CD1c-positive myeloid dendritic cell (primary cell): ENCODE results near the gene F13A1.
"Not testable (repeated sequence)": the region's sequence is repeated elsewhere in the genome, so short reads cannot be mapped to it uniquely, and the experiment has no call there.

Source experiments
- DNase-seq: peaks from one replicate; pipeline ENCODE4 v3.0.0-alpha.2; 2016; ENCODE audit errors: extremely low spot score

F13A1 gene

DNA sequence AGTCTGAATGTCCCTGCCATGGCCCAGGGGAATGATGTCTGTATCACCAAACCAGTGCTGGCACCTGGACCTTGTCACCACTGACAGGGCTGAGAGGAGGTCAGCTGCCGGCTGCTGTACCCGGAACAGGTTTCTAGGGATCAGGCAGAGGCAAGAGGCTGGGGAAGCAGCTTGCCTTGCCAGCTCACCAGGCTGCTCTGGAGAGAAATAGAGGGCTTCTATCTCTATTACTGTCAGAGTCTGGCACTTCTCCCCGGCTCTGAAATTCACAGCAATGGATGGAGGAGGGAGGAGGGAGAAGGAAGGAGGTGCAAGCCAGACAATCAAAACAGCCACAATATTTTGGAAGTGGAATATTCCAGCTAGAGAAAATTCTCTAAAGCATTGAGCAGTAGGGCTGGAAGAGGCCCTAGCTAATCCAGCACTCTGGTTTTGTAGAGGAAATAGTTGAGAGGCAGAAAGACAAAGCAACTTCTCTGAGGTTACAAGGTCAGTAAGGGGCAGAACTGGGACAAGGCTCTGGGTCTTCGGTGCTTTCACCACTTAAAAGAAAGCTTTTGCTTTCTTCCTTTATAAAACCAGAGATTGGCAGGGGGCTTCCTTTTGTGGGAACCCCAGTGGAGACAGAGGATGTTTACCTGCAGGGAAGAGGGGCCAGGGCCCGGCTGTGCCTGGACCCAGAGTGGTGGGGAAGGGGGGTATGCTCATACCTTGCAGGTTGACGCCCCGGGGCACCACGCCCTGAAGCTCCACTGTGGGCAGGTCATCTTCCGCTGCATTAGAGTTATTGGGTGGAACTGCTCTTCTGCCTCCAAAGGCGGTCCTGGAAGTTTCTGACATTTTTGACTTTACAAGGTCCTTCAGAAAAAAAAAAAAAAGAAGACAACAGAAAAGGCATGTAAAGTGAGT lies 2.4 kb downstream of the F13A1 start:
- no peak for DNase-seq

DNA sequence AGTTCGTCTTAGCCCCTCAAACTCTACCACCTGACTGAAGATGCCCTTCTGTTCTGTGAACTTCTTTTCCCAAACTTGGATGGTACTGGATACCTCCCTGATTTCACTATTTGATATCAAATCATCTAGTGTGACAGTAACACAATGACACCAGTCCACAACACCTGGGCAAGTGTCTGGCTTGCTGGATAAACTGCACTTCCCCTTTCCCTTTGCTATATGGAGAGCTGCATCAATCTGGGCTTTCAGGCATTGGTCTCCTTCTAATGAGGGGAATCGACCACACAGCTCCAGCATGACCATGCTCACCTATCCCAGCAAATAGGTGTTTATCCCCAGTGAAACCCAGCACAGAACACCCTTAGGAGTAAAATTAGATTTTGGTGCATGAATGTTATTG lies 3.1 kb downstream of the F13A1 start:
- no peak for DNase-seq

DNA sequence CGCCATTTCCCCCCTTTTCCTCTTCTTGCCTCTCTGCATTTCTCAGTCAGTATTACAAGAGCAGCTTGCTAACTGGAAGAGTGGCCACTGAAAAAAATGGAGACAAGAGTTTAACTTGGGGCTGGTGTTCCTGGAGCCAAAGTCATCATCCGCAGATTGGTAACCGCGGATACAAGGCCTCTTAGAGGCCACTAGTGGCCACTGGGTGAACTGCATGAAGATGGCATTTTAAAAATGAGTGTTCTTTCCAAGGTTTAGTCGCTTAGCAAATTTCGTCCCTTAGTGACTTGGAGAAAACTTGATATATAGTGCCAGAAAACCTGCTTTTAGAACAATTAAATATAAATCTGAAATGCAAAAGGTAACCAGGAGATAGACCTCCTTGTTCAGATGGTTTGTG lies 4.8 kb downstream of the F13A1 start:
- DNase-seq = peak; percentile 59

DNA sequence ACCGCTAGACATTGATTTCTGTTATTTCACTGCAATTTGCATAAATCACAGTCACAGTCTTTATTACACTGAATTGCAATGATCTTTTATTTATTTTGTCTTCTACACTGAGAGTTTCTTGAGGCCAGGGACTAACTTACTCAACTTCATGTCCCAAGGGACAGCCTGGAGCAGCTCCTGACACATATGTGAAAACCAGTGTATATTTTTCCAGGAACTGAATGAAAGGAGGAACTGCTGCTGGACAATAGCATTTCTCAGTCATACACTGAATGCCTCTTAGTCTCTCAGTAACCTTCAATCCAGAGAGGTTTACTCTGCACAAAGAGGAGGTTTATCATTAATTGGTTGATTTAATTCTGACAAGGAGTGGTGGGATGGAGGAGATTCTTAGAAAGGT lies 5.9 kb downstream of the F13A1 start:
- peak; percentile 55 for DNase-seq

DNA sequence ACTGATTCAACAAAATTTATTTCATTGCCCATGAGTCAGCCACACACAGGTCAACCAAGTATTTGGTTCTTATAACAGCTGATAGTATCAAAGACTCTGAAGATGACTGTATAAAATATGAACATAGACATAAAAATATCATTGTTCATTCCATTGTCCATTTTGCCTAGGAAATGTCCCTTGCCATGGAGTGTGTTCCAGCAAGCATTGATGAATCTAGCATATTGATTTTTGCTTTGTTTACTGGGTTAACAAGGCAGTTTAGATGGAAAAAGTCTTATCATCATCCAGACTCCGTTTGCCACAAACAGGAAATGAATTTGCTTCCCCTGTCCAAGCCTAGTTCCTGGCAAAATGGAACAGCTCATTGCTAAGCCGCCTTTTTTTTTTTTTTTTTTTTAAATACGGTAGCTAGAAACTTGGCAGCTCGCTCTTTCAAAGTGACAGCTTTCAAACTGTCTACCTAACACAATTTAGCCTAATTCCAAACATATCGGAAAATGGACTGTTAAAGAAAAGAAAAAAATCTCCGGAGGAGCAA lies 7.5 kb downstream of the F13A1 start:
- DNase-seq = peak; percentile 23

DNA sequence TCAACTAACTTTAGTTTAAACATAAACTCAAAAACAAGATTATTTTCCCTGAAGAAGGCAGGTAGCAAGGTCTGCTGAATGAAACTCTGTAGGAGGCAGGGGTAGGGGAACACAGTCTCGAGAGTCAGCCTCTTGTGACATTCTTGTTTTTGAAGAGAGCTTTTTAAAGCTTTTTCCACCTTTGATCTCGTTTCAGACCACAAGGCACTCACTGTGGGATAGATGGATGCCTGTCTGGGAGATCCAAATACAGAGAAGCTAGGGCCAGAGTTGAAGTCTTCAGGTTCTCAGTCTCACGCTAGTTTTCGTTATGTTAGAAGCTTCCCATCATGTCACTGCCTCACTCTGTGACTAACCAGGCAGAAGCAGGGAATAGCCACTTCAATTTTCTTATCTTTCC lies 14.9 kb downstream of the F13A1 start:
- no peak for DNase-seq

DNA sequence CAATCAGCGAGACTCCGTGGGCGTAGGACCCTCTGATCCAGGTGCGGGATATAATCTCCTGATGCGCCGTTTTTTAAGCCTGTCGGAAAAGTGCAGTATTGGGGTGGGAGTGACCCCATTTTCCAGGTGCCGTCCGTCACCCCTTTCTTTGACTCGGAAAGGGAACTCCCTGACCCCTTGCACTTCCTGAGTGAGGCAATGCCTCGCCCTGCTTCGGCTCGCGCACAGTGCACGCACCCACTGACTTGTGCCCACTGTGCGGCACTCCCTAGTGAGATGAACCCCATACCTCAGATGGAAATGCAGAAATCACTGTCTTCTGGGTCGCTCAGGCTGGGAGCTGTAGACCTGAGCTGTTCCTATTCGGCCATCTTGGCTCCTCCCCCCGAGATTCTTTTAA lies 20.1 kb downstream of the F13A1 start:
- DNase-seq = not testable (repeated sequence)

DNA sequence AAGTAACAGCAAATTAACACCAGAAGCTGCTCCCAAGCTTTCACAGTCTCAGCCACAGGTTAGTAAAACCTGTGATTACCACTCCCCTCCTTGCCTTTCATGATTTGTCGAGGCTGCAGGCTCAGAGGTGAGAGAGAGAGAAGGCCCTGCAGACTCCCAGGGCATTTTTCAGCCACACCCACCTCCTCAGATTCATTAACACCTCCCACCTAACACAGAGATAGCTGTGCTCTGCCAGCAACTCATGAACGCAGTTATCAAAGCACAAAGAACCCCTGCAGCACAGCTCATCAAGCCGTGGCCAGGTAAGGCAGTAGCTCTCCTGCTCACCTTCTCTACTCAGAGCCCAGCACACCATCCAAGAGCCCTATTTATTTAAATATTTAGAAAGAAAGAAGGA lies 27.1 kb downstream of the F13A1 start:
- no peak for DNase-seq

DNA sequence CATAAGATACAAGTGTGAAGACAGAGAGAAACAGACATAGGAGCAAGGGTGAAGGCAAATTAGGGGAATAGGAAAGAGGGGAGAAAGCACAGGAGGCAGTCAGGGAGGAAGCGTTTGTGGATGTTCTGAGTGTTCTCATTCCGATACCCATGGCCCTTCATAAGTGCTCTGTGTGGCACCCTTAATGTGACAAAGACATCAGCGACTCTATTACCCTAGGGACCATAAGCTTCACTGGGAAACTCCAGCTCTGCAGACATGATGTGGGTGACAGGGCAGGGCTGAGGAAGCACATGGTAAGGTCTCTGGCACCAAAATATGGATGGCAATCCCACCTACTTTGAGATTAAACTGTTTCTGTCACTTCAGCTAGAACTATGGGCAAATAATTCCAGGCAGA lies 33.0 kb downstream of the F13A1 start:
- no peak for DNase-seq

DNA sequence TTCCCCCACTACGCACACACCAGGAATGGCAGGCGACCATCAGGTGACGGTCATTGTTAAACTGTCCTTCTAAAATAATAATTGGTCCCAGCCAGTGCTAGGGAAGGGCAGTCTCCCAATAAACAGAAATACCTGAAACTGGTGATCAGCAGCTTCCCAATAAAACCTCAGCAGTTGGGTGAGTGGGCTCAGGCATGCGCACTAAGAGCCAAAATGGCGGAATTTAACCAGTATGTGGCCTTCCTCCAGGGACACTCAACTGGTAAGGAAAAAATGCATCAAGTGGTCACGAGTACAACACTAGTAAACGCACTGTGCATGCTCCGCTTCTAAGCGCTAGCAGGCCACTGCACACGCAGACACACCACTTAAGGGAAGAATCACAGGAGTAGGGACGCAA lies 34.8 kb downstream of the F13A1 start:
- no peak for DNase-seq

DNA sequence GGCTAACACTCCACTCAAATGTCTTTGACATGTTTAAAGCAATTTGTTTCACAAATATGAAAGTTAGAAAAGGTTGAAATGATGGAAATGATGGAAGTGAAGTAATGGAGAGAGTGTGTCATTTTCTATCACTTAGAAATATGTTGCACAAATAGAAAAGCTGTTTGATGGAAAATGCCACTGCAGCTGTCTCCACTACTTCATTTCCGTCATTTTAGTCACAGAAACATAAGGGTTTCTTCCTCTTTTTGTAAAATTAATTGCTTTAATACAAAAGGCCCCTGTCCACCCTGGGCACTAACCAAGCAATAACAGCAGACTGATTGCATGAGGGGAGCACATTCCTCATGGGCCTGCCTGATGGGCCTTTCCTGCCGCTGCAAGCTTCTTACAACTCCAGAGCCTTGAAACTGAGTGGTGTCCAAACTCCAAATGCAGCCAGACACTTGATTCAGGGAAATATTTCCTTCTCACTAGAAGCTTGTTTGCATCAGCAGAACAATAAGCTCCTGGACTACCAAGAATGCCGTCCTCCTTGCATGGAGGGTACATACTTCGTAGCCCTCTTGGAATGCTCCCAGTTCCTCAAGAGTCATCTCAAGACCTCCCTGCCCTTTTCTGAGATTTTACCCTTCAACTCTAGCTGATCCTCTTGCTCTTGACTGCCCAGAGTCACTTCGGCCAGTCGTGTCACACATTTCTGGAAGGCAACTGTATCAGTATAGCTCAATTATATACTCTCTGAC lies 36.1 kb downstream of the F13A1 start:
- peak; percentile 13 for DNase-seq

DNA sequence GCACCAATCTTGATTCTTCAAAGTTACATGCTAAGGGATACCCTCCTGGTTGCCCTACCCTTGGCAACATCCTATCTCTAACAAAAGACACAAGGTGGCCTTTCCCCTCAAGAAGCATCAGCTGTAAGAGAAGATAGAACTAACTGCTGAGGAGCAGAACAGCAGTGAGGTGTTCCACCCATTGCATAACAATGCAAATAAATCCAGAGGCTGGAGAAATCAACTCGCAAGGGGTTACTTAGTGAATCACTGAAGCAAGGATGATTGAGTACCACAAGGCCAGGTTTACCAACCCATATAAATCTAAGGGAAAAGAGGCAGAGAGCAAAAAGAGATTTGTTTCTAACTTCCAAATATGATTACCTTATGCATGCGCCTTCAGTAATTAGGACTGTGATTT lies 36.7 kb downstream of the F13A1 start:
- DNase-seq = no peak

DNA sequence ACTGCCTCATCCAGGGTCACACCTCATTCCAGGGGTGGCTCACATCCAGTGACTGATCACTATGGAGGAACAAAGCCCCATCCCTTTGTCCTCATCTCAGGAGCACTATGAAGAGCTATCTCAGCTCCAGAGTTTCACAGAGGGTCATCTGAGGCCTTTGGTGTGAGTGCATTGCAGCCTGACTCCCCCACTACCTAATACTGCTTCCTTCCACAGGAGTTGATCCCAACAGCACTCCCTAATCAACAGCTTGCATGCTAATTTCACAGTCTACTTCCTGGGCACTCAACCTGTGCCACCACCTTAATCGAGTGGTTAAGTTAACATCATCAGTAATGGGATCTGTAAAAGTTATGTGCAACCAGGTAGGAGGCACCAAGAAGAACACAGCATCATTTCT lies 37.7 kb downstream of the F13A1 start:
- no peak for DNase-seq

DNA sequence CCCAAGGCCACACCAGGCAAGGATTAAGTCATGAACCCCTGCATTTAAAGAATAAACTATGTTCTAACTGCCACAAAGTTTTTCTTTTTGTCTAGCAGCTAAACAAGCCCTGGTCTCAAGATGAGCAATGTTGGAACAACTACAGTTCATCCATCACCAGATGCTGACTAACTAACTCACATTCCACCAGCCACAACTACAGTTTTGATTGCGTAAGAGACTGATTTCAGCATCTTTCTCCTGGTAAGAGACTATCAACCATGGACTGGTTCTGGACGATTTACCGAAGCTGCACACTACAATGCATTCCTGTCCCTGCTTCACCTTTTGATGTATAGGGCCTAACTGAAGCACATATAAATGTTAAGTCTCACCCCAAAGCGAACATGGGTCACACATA lies 43.0 kb downstream of the F13A1 start:
- no peak for DNase-seq

DNA sequence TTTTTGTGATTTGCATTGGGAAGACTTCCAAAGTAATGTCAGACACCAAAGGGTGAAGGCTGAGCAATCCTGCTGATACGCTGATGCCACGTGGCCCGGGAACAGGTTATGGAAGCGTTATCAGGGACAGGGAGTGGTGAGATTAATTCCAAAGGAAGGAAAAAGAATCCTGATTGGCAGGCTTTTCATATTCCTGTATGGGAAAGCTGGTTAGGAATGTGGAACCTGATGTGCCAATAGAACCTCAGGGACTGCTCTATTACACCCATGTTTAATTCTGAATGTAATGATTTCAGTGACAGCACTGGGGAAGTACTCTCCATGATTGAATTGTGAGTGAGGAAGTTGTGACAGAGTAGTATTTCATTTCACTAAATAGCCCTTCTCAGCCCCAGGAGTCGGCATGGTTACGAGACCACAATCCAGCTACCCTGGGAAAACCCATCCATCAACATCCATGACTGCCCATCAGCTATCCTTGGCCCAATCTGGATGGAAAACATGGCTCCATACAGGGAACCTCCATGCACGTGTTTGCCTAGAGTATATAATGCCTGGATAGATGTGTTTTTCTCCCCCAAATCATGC lies 49.4 kb downstream of the F13A1 start:
- peak; percentile 7 for DNase-seq

DNA sequence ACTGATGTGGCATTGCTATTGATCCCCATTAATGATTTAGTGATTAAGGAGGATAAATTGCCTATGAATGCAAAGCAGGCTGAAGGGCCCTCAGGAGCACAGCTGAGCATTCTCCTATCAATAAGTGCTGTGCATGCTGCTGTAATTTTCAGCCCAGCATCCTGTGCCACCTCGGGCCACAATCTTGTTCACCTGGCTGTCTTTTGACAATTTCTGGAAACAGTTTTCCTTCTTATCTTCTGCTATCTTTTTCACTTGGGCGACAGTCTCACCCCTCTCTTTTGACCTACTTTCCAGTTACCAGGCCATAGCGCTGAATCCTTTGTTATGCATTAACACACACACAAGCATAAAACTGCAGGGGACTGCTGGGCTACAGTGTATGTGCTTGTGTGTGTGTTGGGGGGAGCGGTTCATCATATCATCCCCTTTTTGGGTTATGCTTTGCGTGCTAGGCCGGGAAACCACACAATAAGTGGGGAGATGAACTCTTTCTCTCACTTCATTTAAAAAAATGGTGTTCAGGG lies 60.2 kb downstream of the F13A1 start:
- DNase-seq = no peak

DNA sequence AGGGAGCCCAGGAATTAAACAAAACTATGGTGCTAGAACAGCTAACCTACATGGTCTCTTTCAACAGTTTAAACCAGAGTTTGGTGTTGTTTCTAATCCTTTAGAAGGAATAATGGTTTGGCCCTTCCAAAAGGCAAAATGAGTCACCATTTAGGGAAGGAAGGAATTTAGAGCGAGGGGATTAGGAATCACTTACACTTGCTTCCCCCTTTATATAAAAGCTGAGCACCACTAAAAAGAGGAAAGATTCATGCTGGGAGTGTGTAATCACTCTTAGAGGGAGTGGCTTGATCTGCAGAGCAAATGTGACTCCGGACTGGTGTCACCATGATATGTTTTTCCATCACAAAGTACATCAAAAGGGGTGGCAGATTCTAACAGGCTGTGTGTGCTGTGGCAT lies 63.6 kb downstream of the F13A1 start:
- peak; percentile 5 for DNase-seq

DNA sequence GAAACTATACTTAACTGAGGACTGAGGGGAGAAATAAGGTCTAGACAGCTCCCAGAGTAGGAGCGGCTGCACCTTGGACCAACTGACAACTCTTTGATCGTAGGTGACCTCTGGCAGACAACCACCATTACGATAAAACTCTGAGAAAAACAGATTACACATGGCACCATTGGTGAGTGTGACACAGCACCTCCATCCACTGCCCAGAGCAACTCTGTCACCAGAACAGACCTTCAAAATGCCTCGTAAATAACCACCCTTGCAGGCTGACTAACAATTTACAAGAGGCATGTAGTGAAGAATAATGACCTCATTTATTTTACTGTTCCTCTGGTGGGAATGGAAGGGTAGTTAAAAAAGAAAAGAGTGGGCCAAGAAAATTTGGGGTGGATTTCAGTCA lies 64.2 kb downstream of the F13A1 start:
- DNase-seq = no peak

DNA sequence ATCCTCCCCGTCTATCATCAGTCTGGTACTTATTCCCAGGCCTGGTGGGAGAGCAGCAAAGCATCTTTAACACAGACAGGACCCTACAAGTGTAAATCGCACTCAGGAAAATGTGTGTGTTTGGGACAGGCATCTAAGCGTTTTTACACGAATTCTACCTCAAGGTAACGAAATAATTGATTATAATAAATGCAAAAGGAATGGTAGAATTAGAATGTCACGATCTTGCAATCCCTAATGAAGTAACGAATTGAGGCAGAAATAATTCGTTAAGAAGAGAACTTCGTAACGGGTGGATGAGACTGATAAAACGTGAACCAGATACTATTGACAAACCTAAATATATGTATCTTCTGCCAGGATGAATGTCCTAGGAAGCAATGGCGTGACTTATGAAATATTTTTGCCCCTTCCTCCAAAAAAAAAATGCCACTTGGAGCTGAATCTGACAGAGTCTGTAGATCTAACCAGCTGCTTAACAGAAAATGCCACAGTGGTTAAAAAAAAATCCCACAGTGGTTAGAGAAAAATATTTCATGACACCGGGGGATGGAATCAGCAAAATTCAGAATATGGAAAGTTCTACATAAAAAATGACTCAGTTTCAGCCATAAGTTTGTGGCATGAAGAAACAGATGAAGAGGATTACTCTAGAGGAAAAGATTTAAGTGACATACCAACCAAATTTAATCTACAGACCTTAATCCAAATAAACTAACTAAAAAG lies 68.7 kb downstream of the F13A1 start:
- DNase-seq = no peak

DNA sequence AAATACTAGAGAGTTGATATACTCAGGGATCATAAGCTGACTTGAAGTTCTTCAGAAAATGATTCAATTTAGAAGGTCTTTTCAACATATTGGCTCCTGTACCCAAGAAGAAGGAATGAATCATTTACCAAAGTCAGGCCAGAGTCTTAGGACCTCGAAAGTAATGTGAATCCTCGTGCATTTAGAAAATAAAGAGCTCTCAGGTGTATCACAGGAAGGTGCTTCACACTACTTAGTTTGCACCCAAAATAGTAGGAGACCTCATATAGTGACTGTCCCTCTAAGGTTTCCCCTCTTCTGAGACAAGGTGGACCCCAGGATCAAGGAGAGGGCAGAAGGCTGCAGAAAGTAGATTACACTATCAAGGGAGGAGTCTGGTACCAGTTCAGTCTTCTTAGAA lies 71.8 kb downstream of the F13A1 start:
- DNase-seq = no peak

DNA sequence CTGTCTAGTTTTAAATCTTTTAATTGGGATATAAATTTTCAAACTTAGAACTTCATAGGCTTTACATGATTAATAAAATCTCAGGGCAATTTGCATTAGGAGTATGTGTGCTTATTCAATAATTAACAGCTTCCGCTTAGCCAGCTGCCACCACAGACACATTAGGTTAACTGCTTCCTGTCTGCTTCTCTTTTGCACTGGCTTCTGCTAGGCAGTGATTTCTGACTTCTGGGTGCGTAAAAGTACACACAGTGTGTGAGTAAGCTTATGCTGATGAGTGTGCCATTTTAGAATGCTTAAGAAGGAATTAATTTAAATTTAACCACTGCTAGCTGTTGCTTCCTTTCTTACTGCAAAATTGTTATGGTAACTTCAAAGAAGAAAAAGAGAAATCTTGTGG lies 73.9 kb downstream of the F13A1 start:
- DNase-seq = no peak

DNA sequence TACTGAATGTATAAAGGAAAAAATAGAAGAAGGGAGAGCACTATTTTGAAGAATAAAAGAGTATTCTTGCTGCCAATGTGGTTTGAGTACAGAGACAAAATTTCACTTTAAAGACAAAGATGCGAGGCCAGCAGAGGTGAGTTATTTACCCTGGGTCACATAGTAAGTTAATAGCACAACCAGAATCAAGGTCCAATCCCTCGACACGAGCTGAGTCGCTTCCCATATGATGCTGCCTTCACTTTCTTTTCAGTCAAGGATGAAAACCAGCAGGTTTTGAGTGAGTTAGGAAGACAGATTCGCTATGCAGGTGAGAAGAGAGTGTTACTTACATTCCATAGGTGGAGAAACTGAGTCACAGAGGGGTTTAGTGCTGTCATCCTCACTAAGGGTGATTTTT lies 75.8 kb downstream of the F13A1 start:
- DNase-seq = no peak
